Activated naive CD4-positive, alpha-beta T cell treated with anti-CD3 and anti-CD28 coated beads, Interleukin-2, amount 50 U/mL, for 72 hours (primary cell): ENCODE measurements around the gene CTDSPL. TPM values are rescaled to one million over a fixed set of nuclear protein-coding genes. Genes with fewer than 3 reads are reported as not detected.

Experiments
- ATAC-seq, 2 donors: fragments of 150-1000 bp; cut with Tn5 transposase; 2 replicates each; pipeline ENCODE4 v1.10.0; 2021; ENCODE audit warnings: mild to moderate bottlenecking in 2 of 2, moderate library complexity in 2 of 2
- DNase-seq, 2 donors: peaks; one replicate each; pipeline ENCODE4 v3.0.0; 2021 to 2022; ENCODE audit warnings: low spot score in 2 of 2
- H3K27ac Mint-ChIP-seq, 2 donors: one replicate each; pipeline ENCODE4 v1.8.0; 2022; ENCODE audit warnings: mild to moderate bottlenecking in 2 of 2, mixed read lengths in 2 of 2
- H3K36me3 Mint-ChIP-seq, 2 donors: one replicate each; pipeline ENCODE4 v1.8.0; 2022; ENCODE audit warnings: mixed read lengths in 2 of 2
- H3K9me3 Mint-ChIP-seq, 2 donors: one replicate each; pipeline ENCODE4 v1.8.0; 2022; ENCODE audit warnings: mixed read lengths in 2 of 2
- total RNA-seq, 2 donors: library from RNA; stranded (reverse); gene quantifications; one replicate each; pipeline ENCODE4 v1.2.3, GENCODE V29; 2022

CTDSPL gene
- total RNA-seq, 2 donors from 2014 or later, result 2.1 to 7.0 TPM

- Mint-ChIP-seq H3K36me3 (peaks cover 6 to 12% of the 10 kb centered on the region in 2 donors), H3K27ac (no peak overlapping the region), H3K9me3 (peaks cover 12 to 15% of the 10 kb centered on the region in 2 donors)
- no peak for DNase-seq
- no peak for ATAC-seq
These were observed 10.2 kb downstream of the CTDSPL start for GRCh38 chr3:37871858-37872257.

DNA sequence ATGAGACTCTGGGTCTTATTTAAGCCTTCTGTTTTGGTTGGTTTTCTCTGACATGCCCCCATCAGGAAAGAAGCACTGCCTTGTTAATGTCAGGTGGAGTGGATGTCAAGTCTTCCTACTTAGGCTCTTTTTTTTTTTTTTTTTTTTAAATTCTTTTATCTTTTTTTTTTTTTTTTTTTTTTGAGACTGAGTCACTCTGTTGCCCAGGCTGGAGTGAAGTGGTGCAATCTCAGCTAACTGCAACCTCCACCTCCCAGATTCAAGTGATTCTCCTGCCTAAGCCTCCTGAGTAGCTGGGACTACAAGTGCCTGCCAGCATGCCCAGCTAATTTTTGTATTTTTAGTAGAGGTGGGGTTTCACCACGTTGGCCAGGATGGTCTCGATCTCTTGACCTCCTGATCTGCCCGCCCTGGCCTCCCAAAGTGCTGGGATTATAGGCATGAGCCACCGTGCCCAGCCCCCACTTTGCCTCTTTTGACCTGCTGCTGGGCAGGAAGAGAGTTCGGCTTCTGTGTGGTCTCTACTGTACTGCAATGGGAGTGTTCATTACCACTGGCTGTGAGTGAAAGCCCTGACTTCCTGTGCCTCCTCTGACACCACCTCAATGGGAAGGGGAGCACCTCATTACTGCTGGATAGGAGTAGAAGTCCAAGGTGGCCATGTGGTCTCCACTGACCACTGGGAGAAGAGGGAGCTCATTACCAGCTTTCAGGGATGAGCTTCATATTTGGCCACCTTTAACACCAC, 10.9 kb downstream of the CTDSPL start:
- no peak for DNase-seq
- Mint-ChIP-seq H3K27ac (no peak overlapping the region), H3K9me3 (peaks cover 12 to 15% of the 10 kb centered on the region in 2 donors), H3K36me3 (peaks cover 6 to 12% of the 10 kb centered on the region in 2 donors)
- no peak for ATAC-seq

- ATAC-seq (no peak), DNase-seq (no peak)
- no peak overlapping the region for H3K27ac Mint-ChIP-seq
- H3K36me3 Mint-ChIP-seq, result peaks cover 6 to 11% of the 10 kb centered on the region in 2 donors
- peaks cover 8 to 10% of the 10 kb centered on the region in 2 donors for H3K9me3 Mint-ChIP-seq
These were observed 14.6 kb downstream of the CTDSPL start for GRCh38 chr3:37876279-37876678.

DNA sequence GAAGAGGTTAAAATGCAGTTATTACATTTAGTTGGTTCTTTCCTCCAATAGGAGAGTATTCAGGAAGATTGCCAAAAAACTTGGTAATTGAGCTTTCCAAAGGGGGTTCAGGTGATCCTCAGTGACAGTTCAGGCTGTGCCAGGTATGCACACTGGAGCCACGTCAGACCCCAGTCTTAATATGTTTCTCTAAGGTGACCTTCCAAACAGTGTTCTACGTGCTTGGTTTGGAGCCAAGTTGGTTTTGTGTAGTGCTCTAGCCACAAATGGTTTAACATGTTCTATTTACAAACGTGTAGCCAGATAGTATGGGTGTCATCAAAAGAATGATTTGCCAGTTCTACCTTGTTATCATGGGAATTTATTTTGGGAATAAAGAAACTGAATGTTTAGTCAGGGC, 21.0 kb downstream of the CTDSPL start:
- no peaks in the 10 kb centered on the region for H3K9me3 Mint-ChIP-seq
- no peaks in the 10 kb centered on the region for H3K36me3 Mint-ChIP-seq
- DNase-seq, result no peak
- no peak for ATAC-seq
- no peak overlapping the region for H3K27ac Mint-ChIP-seq

DNA sequence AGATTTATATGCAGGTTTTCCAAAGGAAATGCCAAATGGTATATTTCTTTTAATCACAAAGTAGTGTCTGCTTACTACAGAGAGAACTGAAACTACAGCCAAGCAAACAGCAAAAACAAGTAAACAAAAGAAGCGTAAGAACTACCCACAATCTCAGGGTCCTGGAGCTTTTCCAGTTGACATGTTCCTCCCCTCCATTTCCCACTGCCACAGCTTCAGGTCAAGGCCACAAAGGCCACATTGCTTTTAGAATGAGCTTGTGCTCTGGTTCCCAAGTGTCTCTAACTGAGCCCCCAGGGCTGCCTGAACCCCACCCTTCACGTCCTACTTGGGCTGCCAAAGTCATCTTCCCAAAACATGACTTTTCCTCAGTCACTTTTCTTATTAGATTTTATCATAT, 24.1 kb downstream of the CTDSPL start:
- Mint-ChIP-seq H3K36me3 (no peaks in the 10 kb centered on the region), H3K27ac (no peak overlapping the region), H3K9me3 (no peaks in the 10 kb centered on the region)
- DNase-seq (no peak), ATAC-seq (no peak)

DNA sequence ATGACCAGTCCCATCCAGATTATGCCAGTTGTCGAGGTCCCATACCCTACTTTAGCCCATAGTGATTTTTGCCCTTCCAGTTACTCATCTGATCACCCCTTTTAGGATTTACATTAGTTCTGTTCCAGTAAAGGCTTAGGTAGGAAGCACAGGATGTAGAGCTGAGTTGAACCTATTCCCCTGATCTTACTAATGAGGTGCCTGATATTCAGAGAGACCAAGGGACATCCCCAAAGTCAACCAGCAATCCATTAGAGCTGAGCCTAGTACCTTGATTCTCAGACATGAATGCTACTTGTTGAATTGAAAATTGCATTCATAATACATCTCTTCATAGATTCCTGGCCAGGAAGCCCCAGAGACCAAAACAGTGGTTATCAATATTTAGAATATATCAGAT, 24.7 kb downstream of the CTDSPL start:
- no peak for DNase-seq
- no peaks in the 10 kb centered on the region for H3K9me3 Mint-ChIP-seq
- H3K36me3 Mint-ChIP-seq, result no peaks in the 10 kb centered on the region
- ATAC-seq, result no peak
- H3K27ac Mint-ChIP-seq, result peak overlapping the region in 1 of 2 donors; percentile 45

GRCh38 chr3:37887062-37887461, 25.4 kb downstream of the CTDSPL start:
- ATAC-seq (no peak), DNase-seq (no peak)
- no peaks in the 10 kb centered on the region for H3K9me3 Mint-ChIP-seq
- H3K27ac Mint-ChIP-seq, result no peak overlapping the region
- H3K36me3 Mint-ChIP-seq, result no peaks in the 10 kb centered on the region

DNA sequence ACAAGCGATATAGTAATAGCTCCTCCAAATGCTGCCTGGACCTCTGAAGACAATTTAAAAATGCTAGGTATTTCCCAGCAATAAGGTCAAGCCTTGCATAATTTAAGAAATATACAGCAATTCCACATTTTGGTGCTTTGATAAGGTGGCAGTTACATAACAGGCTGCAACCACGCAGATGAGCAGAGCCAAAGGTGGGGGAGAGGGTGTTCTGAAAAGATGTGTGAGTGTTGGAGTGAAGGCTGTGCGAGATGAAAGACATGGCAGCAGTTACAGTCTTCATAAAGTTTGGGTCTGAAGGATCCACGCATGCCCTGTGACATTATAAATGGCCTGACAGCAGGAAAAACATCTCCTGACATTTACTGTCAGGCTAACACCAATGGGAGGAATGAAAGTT, 26.1 kb downstream of the CTDSPL start:
- Mint-ChIP-seq H3K9me3 (no peaks in the 10 kb centered on the region), H3K36me3 (no peaks in the 10 kb centered on the region), H3K27ac (no peak overlapping the region)
- DNase-seq (no peak), ATAC-seq (no peak)

DNA sequence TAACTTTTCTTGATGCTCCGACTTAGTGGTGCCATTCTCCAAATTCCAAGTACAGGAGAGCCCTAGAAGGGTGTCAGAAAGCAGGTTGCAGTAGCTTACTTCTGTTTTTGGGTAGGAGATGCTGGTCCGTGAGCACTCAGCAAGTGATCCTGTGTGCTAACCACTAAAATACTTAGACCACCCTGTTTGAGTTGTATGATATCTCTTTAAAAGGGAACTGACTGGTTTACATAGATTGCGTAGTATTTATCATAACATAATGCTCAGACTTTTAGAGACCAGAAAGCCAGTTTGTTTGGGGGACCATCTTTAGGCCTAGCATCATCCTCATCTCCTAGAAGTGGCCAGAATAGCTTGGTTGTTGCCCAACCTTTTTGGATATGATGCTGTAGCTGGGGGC, 26.7 kb downstream of the CTDSPL start:
- DNase-seq, result no peak
- no peak overlapping the region for H3K27ac Mint-ChIP-seq
- no peaks in the 10 kb centered on the region for H3K36me3 Mint-ChIP-seq

GRCh38 chr3:37890522-37890921, 28.8 kb downstream of the CTDSPL start:
- H3K9me3 Mint-ChIP-seq, result no peaks in the 10 kb centered on the region
- DNase-seq (no peak), ATAC-seq (no peak)
- H3K27ac Mint-ChIP-seq, result no peak overlapping the region
- H3K36me3 Mint-ChIP-seq, result no peaks in the 10 kb centered on the region

More for the DNA sequence above, 26.7 kb downstream of the CTDSPL start:
- H3K9me3 Mint-ChIP-seq, result no peaks in the 10 kb centered on the region
- ATAC-seq, result no peak

DNA sequence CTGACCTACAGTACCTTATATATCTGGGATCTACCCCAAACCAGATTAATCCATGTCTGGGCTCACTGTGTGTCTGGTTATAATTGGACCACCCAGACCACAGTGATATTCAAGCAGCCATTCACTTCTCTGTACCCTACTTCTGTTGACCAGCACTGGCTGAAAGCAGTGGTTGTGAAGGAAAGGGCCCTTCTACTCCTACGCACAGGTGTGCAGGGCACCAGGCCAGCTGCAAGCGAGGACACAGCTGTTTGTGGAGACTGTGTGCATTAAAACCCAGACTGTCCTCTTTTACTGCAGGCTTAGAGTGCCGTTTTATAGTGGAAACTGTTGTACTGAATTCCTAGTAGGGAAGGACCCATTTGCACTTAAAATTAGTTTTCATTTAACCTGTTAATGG, 29.5 kb downstream of the CTDSPL start:
- DNase-seq (no peak), ATAC-seq (no peak)
- Mint-ChIP-seq H3K36me3 (no peaks in the 10 kb centered on the region), H3K27ac (no peak overlapping the region), H3K9me3 (no peaks in the 10 kb centered on the region)

- Mint-ChIP-seq H3K36me3 (no peaks in the 10 kb centered on the region), H3K27ac (no peak overlapping the region), H3K9me3 (no peaks in the 10 kb centered on the region)
- DNase-seq (no peak), ATAC-seq (no peak)
These were observed 31.4 kb downstream of the CTDSPL start for GRCh38 chr3:37892927-37893600.

DNA sequence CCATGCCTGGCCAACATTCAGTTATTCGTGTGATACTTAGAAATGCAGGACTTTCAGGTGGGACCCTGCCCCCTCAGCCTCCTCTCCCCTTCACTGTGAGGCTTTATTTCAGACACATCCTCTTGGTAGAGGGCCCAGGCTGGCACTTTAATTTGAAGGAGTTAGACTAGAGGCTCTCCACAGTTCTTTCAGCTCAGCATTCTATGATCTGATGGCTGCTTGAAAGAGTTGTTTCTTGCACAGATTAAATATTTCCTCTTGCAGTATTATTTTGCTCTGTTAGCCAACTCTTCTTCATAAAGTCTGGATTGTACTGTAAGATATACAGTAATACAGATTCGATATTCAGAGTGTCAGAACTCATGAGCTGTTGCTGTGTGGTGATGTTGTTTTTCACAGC, 35.1 kb downstream of the CTDSPL start:
- no peak for ATAC-seq
- DNase-seq, result no peak
- Mint-ChIP-seq H3K36me3 (no peaks in the 10 kb centered on the region), H3K27ac (no peak overlapping the region), H3K9me3 (no peaks in the 10 kb centered on the region)

DNA sequence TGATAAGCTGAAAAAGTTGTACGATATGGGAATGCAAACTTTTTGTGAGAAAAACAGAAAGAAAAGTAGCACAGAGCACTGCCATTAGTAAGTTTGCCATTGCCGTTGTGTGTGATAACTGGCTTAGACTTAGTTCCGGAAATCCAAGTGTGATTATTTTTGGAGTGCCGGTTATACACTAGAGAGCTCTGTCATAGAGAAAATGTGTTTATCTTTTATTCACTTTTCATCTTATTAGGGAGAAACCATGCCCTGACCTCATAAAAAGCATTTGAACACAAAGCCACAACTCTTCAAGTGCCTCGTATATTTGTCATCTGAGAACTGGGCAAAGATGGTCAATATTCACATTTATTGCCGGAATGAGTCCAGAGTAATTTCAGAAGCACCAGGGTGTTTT, 36.1 kb downstream of the CTDSPL start:
- Mint-ChIP-seq H3K27ac (no peak overlapping the region), H3K9me3 (no peaks in the 10 kb centered on the region), H3K36me3 (no peaks in the 10 kb centered on the region)
- no peak for DNase-seq
- no peak for ATAC-seq

DNA sequence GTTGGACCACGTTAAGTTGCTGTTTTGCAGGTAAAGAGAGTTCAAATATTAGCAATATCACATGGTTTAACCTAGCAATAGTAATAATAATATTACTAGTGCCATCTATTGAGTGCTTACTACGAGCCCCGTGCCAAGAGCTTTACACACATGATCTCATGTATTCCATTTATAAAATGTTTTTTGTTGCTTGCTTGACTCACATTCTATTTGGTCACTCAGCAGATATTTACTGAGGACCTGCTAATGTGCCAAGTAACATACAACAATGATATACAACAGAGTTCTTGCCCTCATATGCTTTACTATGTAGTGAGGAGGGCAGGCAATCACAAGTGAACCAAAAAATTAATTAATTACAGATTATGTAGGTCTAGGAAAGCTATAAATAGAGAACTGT, 36.7 kb downstream of the CTDSPL start:
- ATAC-seq (no peak), DNase-seq (no peak)
- Mint-ChIP-seq H3K9me3 (no peaks in the 10 kb centered on the region), H3K27ac (no peak overlapping the region), H3K36me3 (no peaks in the 10 kb centered on the region)

- DNase-seq (peak in 1 of 2 donors; percentile 8), ATAC-seq (peak; percentile 81 to 93)
- H3K9me3 Mint-ChIP-seq, result no peaks in the 10 kb centered on the region
- no peak overlapping the region for H3K27ac Mint-ChIP-seq
- no peaks in the 10 kb centered on the region for H3K36me3 Mint-ChIP-seq
These were observed 37.5 kb downstream of the CTDSPL start for GRCh38 chr3:37899101-37899707.

DNA sequence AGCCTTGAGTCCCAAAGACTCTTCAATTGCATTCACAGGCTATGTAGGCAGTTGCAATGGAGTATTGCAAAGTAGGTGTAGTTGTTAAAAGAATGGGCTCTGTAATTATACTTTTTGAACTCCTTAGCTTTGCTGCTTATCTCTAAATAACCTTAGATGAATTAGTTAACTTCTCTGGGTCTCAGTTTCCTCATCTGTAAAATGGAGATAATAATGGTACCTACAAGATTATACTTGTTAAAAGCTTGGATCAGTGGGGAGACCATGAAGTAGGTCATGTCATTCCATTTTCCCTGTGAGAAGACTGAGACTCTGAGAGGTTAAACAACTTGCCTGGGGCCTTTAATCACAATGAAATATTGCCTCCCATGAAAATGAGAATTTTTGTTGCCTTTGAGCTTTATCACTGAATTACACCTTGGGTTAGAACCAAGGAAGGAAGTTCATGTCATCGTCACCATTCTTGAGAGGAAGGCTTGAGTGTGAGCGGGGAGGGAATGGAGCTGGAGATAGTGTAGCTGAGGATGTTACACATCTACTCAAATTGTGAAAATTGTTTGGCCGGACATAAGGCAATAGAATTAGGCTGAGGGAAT, 38.1 kb downstream of the CTDSPL start:
- no peaks in the 10 kb centered on the region for H3K36me3 Mint-ChIP-seq
- DNase-seq (no peak), ATAC-seq (no peak)
- H3K9me3 Mint-ChIP-seq, result no peaks in the 10 kb centered on the region
- no peak overlapping the region for H3K27ac Mint-ChIP-seq
